Stimulated activated CD4-positive, alpha-beta T cell treated with anti-CD3 and anti-CD28 coated beads, TNF-alpha, amount 100 ng/mL, for 4 hours (primary cell): Measurements from ENCODE around the gene AADACL4.
"Not testable (repeated sequence)": the region's sequence is repeated elsewhere in the genome, so short reads cannot be mapped to it uniquely, and the experiment has no call there.

Experiments used
- DNase-seq, 3 experiments: peaks; one replicate each; pipeline ENCODE4 v3.0.0-alpha.2; 2020; ENCODE audit warnings: low read depth in 3 of 3

AADACL4 gene

DNA sequence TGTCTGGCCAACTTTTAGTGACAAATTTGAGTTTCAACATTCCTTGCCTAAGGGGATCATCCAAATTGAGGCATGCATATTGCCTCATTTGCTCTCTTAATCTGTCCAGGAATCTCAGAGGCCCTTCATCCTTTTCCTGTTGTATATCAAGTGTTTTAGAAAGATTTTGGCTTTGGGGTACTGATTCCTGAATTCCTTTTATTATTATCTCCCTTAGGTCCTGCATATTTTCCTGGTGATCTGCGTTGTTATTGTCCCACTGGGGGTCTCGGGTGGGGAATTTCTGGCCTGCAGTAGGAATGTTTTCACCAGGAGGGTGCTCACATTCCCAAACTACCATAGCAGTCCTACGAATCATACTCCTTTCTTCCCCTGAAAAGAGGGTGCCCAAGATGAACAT is 67.7 kb downstream of the AADACL4 start:
- DNase-seq, result no peak

DNA sequence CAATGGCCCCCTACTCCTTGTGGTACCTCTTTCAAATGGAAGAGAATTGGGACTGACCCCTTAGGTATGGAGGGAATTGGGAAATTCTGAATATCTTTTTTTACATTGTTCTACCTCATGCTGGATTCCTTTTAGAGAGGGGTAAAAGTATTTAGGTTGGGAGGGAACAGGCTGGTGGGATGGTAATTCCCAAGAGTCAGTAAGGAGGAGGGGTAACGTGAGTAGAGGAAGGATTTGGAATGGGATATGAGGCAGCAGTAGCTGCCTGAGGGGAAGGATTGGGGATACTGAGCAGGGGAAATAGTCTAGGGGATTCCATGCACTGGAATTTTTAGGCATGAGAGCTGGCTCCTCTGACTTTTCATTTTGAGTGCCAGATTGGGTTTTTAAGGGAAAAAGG is 68.2 kb downstream of the AADACL4 start:
- no peak for DNase-seq

DNA sequence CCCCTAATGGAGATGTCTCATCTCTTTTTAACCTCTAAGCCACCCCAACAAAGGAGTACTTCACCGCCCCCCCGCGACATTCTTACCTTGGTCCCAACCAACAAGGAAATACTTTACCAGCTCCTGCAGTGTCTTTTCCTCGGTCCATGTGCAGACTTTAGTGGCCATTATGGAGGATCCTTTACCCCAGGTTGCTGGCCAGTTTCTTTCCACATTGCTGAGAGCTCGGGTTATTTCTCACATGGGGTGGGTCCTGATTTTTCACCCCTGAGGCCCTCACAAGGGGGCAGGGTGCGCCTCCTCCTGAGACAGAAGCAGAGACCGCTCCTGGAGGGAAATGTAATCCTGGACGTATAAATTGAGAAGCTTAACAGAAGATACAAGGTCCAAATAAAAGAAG is 69.0 kb downstream of the AADACL4 start:
- DNase-seq, result no peak

DNA sequence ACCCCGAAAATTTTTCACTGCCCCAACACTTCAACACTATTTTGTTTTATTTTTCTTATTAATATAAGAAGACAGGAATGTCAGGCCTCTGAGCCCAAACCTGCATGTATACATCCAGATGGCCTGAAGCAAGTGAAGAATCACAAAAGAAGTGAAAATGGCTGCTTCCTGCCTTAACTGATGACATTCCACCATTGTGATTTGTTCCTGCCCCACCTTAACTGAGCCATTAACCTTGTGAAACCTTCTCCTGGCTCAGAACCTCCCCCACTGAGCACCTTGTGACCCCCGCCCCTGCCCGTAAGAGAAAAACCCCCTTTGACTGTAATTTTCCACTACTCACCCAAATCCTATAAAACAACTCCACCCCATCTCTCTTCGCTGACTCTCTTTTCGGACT is 69.8 kb downstream of the AADACL4 start:
- not testable (repeated sequence) for DNase-seq

DNA sequence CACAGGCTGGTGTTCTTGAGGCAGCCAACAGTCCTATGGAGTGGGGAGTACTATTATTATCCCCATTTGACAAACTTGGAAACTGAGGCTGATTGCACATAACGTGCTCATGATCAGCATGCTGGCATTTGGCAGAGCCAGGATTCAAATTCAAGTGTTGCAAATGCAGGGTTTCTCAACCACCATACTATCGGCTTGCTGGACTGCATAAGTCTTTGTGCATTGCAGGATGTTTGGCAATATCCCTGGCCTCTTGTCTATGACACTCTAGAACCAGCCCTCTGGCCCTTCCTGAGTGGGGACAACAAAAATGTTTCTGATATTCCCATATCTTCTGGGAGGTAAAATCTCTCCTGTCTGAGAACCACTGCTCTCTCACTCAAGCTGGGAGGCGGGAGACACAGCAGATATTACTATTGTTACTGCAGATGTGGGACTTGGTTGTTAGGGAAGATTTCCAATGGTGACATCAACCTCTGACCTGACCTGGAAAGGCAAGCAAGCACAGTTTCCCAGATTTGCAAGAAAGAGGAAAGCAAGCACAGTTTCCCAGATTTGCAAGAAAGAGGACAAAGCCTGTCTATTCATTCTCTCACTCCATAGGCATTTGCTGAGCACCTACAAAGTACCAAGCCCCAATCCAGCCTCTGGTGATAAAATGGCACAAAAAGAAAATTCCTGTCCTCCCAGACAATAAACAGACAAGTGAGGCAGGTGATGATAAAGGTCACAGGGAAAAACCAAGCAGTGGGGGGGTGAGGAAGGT is 71.0 kb downstream of the AADACL4 start:
- DNase-seq, result no peak

DNA sequence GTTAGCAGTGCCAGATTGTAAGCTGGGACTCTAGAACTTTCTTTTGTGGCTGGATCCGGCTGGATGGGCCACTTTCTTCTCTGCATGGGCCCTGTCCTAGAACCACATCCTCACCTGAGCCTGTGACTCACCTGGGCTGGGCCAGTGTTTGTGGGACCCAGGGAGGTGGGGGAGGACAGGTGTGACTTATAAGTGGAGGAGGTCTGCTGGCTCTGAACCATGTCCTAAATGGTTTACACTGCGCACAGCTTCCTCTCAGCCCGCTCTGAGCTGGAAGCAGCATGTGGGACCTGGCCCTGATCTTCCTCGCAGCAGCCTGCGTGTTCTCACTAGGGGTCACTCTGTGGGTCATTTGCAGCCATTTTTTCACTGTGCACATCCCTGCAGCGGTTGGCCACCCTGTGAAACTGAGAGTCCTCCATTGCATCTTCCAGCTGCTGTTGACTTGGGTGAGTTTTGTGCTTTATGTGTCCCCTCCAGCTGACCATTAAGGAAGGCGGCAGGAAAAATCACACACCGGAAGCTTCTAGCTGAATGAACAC is 72.1 kb downstream of the AADACL4 start, which contains the start of gene AADACL3:
TSS of gene AADACL3 (plus strand) at position 215 of the 542 bp plus-strand sequence. CDS start at position 282, 67 bp downstream.
- DNase-seq, result no peak
